GM12878 (cell line): ENCODE measurements around the gene GPBAR1. TPM values are rescaled to one million over a fixed set of nuclear protein-coding genes. Genes with fewer than 3 reads are reported as not detected.
A peak's percentile ranks its signal among the peaks of the same experiment; 100 is the strongest.

ENCODE experiments used
- CHD4 ChIP-seq: fragments of 200-600 bp; sonication (generic); IDR thresholded peaks from 2 replicates; pipeline ENCODE4 v1.6.1; 2016; ENCODE audit warnings: mild to moderate bottlenecking
- CREM ChIP-seq: IDR thresholded peaks from 2 replicates; pipeline ENCODE4 v1.6.1; 2014; ENCODE audit warnings: antibody characterized with exemption, low read depth
- E4F1 ChIP-seq: fragments of 450-650 bp; IDR thresholded peaks from 2 replicates; pipeline ENCODE4 v1.6.1; 2018; ENCODE audit warnings: borderline replicate concordance, mild to moderate bottlenecking; ENCODE audit not compliant: partially characterized antibody
- EZH2 ChIP-seq: IDR thresholded peaks from 2 replicates; pipeline ENCODE4 v1.6.1; 2012; ENCODE audit warnings: low read depth, mild to moderate bottlenecking, control low read depth, inconsistent platforms, low read length, borderline replicate concordance; ENCODE audit not compliant: control insufficient read depth
- FOXM1 ChIP-seq: IDR thresholded peaks from 2 replicates; pipeline ENCODE4 v1.6.1; 2012; ENCODE audit warnings: low read depth, mild to moderate bottlenecking, inconsistent platforms, low read length, moderate library complexity
- IKZF2 ChIP-seq, 2 experiments: fragments of 450-650 bp; IDR thresholded peaks; 2 replicates each; pipeline ENCODE4 v1.6.1; 2017; ENCODE audit warnings: mild to moderate bottlenecking in 2 of 2, moderate library complexity in 2 of 2
- MYB ChIP-seq: fragments of 150-350 bp; IDR thresholded peaks from 2 replicates; pipeline ENCODE4 v1.6.1; 2014; ENCODE audit warnings: mild to moderate bottlenecking, low read depth, low read length, borderline replicate concordance
- NFIC ChIP-seq: IDR thresholded peaks from 2 replicates; pipeline ENCODE4 v1.6.1; 2012; ENCODE audit warnings: low read depth, mild to moderate bottlenecking, inconsistent platforms, low read length, moderate library complexity
- NFYB ChIP-seq: IDR thresholded peaks from 2 replicates; pipeline ENCODE4 v1.6.1; 2011; ENCODE audit warnings: low read depth, mild to moderate bottlenecking, low read length, improper control_type of control experiment, moderate library complexity; ENCODE audit not compliant: insufficient read depth
- NRF1 ChIP-seq: conservative IDR thresholded peaks from 2 replicates; pipeline ENCODE4 v1.6.1; 2011; ENCODE audit warnings: mild to moderate bottlenecking, low read depth, low read length, improper control_type of control experiment
- PAX5 ChIP-seq: IDR thresholded peaks from 2 replicates; pipeline ENCODE4 v1.6.1; 2011; ENCODE audit warnings: low read depth, low read length, borderline replicate concordance
- RBBP5 ChIP-seq: fragments of 200-600 bp; sonication (generic); conservative IDR thresholded peaks from 2 replicates; pipeline ENCODE4 v1.6.1; 2016
- RCOR1 ChIP-seq: conservative IDR thresholded peaks from 2 replicates; pipeline ENCODE4 v1.6.1; 2012; ENCODE audit warnings: low read depth, low read length, improper control_type of control experiment
- RFX5 ChIP-seq: IDR thresholded peaks from 2 replicates; pipeline ENCODE4 v1.6.1; 2011; ENCODE audit warnings: low read depth, low read length, improper control_type of control experiment
- SMC3 ChIP-seq: IDR thresholded peaks from 2 replicates; pipeline ENCODE4 v1.6.1; 2011; ENCODE audit warnings: low read length, improper control_type of control experiment, borderline replicate concordance
- SREBF1 ChIP-seq: IDR thresholded peaks from 2 replicates; pipeline ENCODE4 v1.6.1; 2012; ENCODE audit warnings: mild to moderate bottlenecking, low read length
- YBX1 ChIP-seq: fragments of 450-650 bp; IDR thresholded peaks from 2 replicates; pipeline ENCODE4 v1.6.1; 2016; ENCODE audit warnings: antibody characterized with exemption
- ZNF207 ChIP-seq: fragments of 450-650 bp; IDR thresholded peaks from 2 replicates; pipeline ENCODE4 v1.6.1; 2014; ENCODE audit warnings: antibody characterized with exemption, mild to moderate bottlenecking, borderline replicate concordance
- polyA plus RNA-seq, 11 experiments: library from polyadenylated mRNA; depleted of rRNA in 4 of 11; unstranded in 6 of 11; stranded (reverse) in 5 of 11; fragments of >200 nt; fragmentation: Nextera tagmentation in 4 of 11; fragmentation: Illumina TruSeq in 1 of 11; extraction: Ambion mirVana in 4 of 11; extraction: Trizol in 1 of 11; gene quantifications; 1 replicate in 1 of 11; 2 replicates in 10 of 11; pipeline versions ENCODE4 v1.2.1 to v1.2.3, GENCODE V29; 2011 to 2016; ENCODE audit warnings: inconsistent platforms in 2 of 11, missing spikeins in 2 of 11, low read depth in 1 of 11
- total RNA-seq, 4 experiments: library from RNA; depleted of rRNA in 3 of 4; stranded (reverse); fragments of >200 nt in 3 of 4; fragmentation: Illumina TruSeq in 1 of 4; extraction: Trizol in 1 of 4; gene quantifications; 2 replicates each; pipeline versions ENCODE4 v1.2.1 to v1.2.3, GENCODE V29; 2013 to 2021
- TF ChIP-seq, protein P1 (sequence below): IDR thresholded peaks from 2 replicates; pipeline ENCODE4 v1.6.1; 2011; ENCODE audit warnings: borderline replicate concordance, low read depth, mild to moderate bottlenecking, moderate library complexity, low read length; ENCODE audit not compliant: insufficient read depth, poor library complexity, severe bottlenecking
- TF ChIP-seq, protein P2 (sequence below): fragments of 450-650 bp; IDR thresholded peaks from 2 replicates; pipeline ENCODE4 v1.6.1; 2017; ENCODE audit warnings: low read depth, mild to moderate bottlenecking, moderate library complexity

The GPBAR1 gene
- total and polyA plus RNA-seq, 10 of the 15 experiments (the other 5 are each of a cell fraction or from before 2014, with no cell fraction given) = 0.03 to 0.36 (median 0.11) TPM; not detected in 3

DNA sequence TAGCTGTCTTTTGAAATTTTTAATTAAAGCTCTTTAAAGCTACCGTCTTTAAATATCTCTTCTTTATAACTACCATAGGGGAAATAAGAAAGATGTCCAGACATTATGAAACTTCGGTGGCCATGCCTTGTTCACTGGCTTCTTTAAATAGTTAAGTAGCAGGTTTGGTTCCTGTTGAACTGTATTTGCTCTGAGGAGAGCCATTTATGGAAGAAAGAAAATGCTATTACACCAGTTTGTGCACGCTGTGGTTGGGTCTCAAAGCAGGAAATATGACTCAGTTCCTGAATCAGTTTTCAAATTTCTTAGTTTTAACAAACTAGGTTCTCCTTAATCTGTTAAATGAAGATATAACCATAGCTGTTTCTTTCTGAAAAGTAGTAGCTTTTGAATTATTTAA, 31.6 kb upstream of the GPBAR1 start (continued):
- TF ChIP-seq NFYB (no peak), EZH2 (no peak), IKZF2 (IDR thresholded peaks at IDR 0.05) (peak in 1 of 2 experiments; percentile 38; a peak in 1 of 4 replicates), FOXM1 (peak; percentile 88), PAX5 (0 out of 2 replicates have a peak, but pooled peaks have one; percentile 59), RCOR1 (no peak), RBBP5 (no peak), NFIC (peak; percentile 86; the same call in 1 of the 2 replicates), ZNF207 (no peak), SMC3 (no peak), RFX5 (no peak), CREM (0 out of 2 replicates have a peak, but pooled peaks have one; percentile 50), YBX1 (no peak), CHD4 (no peak), MYB (no peak), NRF1 (no peak), E4F1 (no peak), SREBF1 (no peak)
- TF ChIP-seq, protein P1, sequence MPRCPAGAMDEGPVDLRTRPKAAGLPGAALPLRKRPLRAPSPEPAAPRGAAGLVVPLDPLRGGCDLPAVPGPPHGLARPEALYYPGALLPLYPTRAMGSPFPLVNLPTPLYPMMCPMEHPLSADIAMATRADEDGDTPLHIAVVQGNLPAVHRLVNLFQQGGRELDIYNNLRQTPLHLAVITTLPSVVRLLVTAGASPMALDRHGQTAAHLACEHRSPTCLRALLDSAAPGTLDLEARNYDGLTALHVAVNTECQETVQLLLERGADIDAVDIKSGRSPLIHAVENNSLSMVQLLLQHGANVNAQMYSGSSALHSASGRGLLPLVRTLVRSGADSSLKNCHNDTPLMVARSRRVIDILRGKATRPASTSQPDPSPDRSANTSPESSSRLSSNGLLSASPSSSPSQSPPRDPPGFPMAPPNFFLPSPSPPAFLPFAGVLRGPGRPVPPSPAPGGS = no peak
- TF ChIP-seq, protein P2, sequence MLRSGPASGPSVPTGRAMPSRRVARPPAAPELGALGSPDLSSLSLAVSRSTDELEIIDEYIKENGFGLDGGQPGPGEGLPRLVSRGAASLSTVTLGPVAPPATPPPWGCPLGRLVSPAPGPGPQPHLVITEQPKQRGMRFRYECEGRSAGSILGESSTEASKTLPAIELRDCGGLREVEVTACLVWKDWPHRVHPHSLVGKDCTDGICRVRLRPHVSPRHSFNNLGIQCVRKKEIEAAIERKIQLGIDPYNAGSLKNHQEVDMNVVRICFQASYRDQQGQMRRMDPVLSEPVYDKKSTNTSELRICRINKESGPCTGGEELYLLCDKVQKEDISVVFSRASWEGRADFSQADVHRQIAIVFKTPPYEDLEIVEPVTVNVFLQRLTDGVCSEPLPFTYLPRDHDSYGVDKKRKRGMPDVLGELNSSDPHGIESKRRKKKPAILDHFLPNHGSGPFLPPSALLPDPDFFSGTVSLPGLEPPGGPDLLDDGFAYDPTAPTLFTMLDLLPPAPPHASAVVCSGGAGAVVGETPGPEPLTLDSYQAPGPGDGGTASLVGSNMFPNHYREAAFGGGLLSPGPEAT = no peak
- TF ChIP-seq, all 136 proteins: peak for 27
